Kidney epithelial cell (primary cell): ENCODE data around the gene KISS1. TPM values are rescaled to one million over a fixed set of nuclear protein-coding genes. Genes with fewer than 3 reads are reported as not detected.

Experiments
- DNase-seq: peaks from one replicate; pipeline ENCODE4 v3.0.0-alpha.2; 2010; ENCODE audit warnings: low read depth
- H3K27me3 ChIP-seq: 2 replicates; pipeline ENCODE4 v1.6.0; 2011; ENCODE audit warnings: low read length; ENCODE audit not compliant: control insufficient read depth, insufficient read depth
- H3K36me3 ChIP-seq: 2 replicates; pipeline ENCODE4 v1.5.1; 2011; ENCODE audit warnings: low read length; ENCODE audit not compliant: control insufficient read depth, insufficient read depth
- H3K4me3 ChIP-seq: 2 replicates; pipeline ENCODE4 v1.5.1; 2011; ENCODE audit warnings: low read depth, mild to moderate bottlenecking, control low read depth, low read length
- total RNA-seq: library from RNA; depleted of rRNA; stranded (reverse); fragments of >200 nt; gene quantifications from 2 replicates; pipeline ENCODE4 v1.2.3, GENCODE V29; 2015
- TF ChIP-seq, protein P1 (sequence below): IDR thresholded peaks from 2 replicates; pipeline ENCODE4 v1.5.1; 2011; ENCODE audit warnings: mild to moderate bottlenecking, moderate library complexity, low read length, control low read depth, inconsistent platforms; ENCODE audit not compliant: insufficient read depth, poor library complexity, severe bottlenecking

Gene KISS1
- total RNA-seq, 1 donor from 2014 or later, result 3.9 TPM

GRCh38 chr1:204172404-204173029 lies 23.8 kb downstream of the KISS1 start:
- H3K4me3 ChIP-seq, result no peak overlapping the region
- no peaks in the 10 kb centered on the region for H3K27me3 ChIP-seq
- DNase-seq, result no peak
- TF ChIP-seq, protein P1, sequence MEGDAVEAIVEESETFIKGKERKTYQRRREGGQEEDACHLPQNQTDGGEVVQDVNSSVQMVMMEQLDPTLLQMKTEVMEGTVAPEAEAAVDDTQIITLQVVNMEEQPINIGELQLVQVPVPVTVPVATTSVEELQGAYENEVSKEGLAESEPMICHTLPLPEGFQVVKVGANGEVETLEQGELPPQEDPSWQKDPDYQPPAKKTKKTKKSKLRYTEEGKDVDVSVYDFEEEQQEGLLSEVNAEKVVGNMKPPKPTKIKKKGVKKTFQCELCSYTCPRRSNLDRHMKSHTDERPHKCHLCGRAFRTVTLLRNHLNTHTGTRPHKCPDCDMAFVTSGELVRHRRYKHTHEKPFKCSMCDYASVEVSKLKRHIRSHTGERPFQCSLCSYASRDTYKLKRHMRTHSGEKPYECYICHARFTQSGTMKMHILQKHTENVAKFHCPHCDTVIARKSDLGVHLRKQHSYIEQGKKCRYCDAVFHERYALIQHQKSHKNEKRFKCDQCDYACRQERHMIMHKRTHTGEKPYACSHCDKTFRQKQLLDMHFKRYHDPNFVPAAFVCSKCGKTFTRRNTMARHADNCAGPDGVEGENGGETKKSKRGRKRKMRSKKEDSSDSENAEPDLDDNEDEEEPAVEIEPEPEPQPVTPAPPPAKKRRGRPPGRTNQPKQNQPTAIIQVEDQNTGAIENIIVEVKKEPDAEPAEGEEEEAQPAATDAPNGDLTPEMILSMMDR, result no peak
- no peaks in the 10 kb centered on the region for H3K36me3 ChIP-seq

DNA sequence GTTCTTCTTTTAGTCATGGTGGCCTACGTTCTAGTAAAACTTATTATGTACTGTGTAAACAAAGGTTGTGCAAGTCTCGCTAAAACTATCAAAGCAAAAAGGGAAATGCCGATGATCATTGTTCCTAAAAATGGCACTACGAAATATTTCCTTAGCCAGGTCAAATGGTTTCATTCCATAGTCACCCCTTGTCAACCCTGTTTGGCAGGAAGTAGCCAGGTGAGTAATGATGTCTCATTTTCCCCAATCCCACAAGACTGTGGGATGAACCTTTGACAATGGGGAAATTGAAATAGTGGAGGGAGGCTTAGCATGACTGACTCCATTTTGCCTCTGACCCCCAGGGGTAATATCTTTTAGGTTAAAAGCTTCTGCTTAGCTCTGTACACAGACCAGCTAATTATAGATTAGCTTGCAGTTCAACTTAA lies 24.5 kb downstream of the KISS1 start:
- peak; percentile 67 for DNase-seq
- Histone ChIP-seq H3K4me3 (no peak overlapping the region), H3K27me3 (no peaks in the 10 kb centered on the region), H3K36me3 (no peaks in the 10 kb centered on the region)
- TF ChIP-seq, protein P1, result no peak

GRCh38 chr1:204170494-204171155 lies 25.7 kb downstream of the KISS1 start:
- no peaks in the 10 kb centered on the region for H3K36me3 ChIP-seq
- DNase-seq, result no peak
- H3K27me3 ChIP-seq, result no peaks in the 10 kb centered on the region
- H3K4me3 ChIP-seq, result no peak overlapping the region
- TF ChIP-seq, protein P1, result no peak

GRCh38 chr1:204169858-204170257 lies 26.4 kb downstream of the KISS1 start:
- TF ChIP-seq, protein P1, result no peak
- Histone ChIP-seq H3K27me3 (no peaks in the 10 kb centered on the region), H3K36me3 (no peaks in the 10 kb centered on the region), H3K4me3 (no peak overlapping the region)
- no peak for DNase-seq

- H3K27me3 ChIP-seq, result no peaks in the 10 kb centered on the region
- H3K36me3 ChIP-seq, result no peaks in the 10 kb centered on the region
- no peak for DNase-seq
- TF ChIP-seq, protein P1, result no peak
- H3K4me3 ChIP-seq, result no peak overlapping the region
Measured at GRCh38 chr1:204167730-204168129, 28.6 kb downstream of the KISS1 start.
